Neural progenitor cell (in vitro differentiated cells): ENCODE data around the gene ARFGAP1. TPM values are rescaled to one million over a fixed set of nuclear protein-coding genes. Genes with fewer than 3 reads are reported as not detected.

Source experiments
- DNase-seq: peaks from one replicate; pipeline ENCODE4 v3.0.0-alpha.2; 2016; ENCODE audit warnings: low spot score
- H2AFZ ChIP-seq: fragments of 200-600 bp; sonication (generic); replicated peaks from 2 replicates; pipeline ENCODE4 v1.6.1; 2016; ENCODE audit warnings: antibody characterized with exemption
- H3F3A ChIP-seq: fragments of 200-600 bp; sonication (generic); 2 replicates; pipeline ENCODE4 v1.6.1; 2016; ENCODE audit warnings: antibody characterized with exemption, low read depth
- H3K27ac ChIP-seq: fragments of 200-600 bp; sonication (generic); 2 replicates; pipeline ENCODE4 v1.5.1; 2016; ENCODE audit warnings: mild to moderate bottlenecking
- H3K27me3 ChIP-seq: fragments of 200-600 bp; sonication (generic); 2 replicates; pipeline ENCODE4 v1.6.1; 2016; ENCODE audit warnings: mild to moderate bottlenecking, moderate library complexity
- H3K36me3 ChIP-seq: fragments of 200-600 bp; sonication (generic); 2 replicates; pipeline ENCODE4 v1.5.1; 2016
- H3K4me1 ChIP-seq: fragments of 200-600 bp; sonication (generic); 2 replicates; pipeline ENCODE4 v1.6.1; 2016; ENCODE audit warnings: mixed run types
- H3K4me2 ChIP-seq: fragments of 200-600 bp; sonication (generic); 2 replicates; pipeline ENCODE4 v1.6.1; 2016
- H3K4me3 ChIP-seq: fragments of 200-600 bp; sonication (generic); 2 replicates; pipeline ENCODE4 v1.5.1; 2016
- H3K79me2 ChIP-seq: fragments of 200-600 bp; sonication (generic); 2 replicates; pipeline ENCODE4 v1.6.1; 2016; ENCODE audit warnings: low read depth
- H3K9ac ChIP-seq: fragments of 200-600 bp; sonication (generic); 2 replicates; pipeline ENCODE4 v1.6.1; 2016
- H3K9me3 ChIP-seq: fragments of 200-600 bp; sonication (generic); 2 replicates; pipeline ENCODE4 v1.5.1; 2016; ENCODE audit warnings: low read depth
- H4K20me1 ChIP-seq: fragments of 200-600 bp; sonication (generic); 2 replicates; pipeline ENCODE4 v1.6.1; 2016; ENCODE audit warnings: low read depth
- H3K27ac Mint-ChIP-seq: 3 replicates; pipeline ENCODE4 v1.8.0; 2021; ENCODE audit warnings: mixed read lengths
- H3K27me3 Mint-ChIP-seq: 2 replicates; pipeline ENCODE4 v1.8.0; 2022; ENCODE audit warnings: low read depth, mild to moderate bottlenecking, inconsistent platforms, moderate library complexity, mixed read lengths; ENCODE audit not compliant: insufficient read depth
- H3K36me3 Mint-ChIP-seq: 3 replicates; pipeline ENCODE4 v1.8.0; 2021; ENCODE audit warnings: mixed read lengths
- H3K4me1 Mint-ChIP-seq: 3 replicates; pipeline ENCODE4 v1.8.0; 2021; ENCODE audit warnings: mixed read lengths
- H3K4me3 Mint-ChIP-seq: 3 replicates; pipeline ENCODE4 v1.8.0; 2021; ENCODE audit warnings: mild to moderate bottlenecking, moderate library complexity, mixed read lengths
- H3K9me3 Mint-ChIP-seq: 3 replicates; pipeline ENCODE4 v1.8.0; 2020; ENCODE audit warnings: mixed read lengths
- EZH2 ChIP-seq: fragments of 200-600 bp; sonication (generic); IDR thresholded peaks from 2 replicates; pipeline ENCODE4 v1.6.1; 2017; ENCODE audit warnings: antibody characterized with exemption, mild to moderate bottlenecking, moderate library complexity
- EZH2phosphoT487 ChIP-seq: fragments of 200-600 bp; sonication (generic); IDR thresholded peaks from 2 replicates; pipeline ENCODE4 v1.6.1; 2017; ENCODE audit warnings: antibody characterized with exemption
- total RNA-seq: library from RNA; depleted of rRNA; stranded (reverse); fragments of >200 nt; gene quantifications from 2 replicates; pipeline ENCODE4 v1.2.3, GENCODE V29; 2015; ENCODE audit warnings: low replicate concordance
- TF ChIP-seq, protein P1 (sequence below): fragments of 200-600 bp; sonication (generic); IDR thresholded peaks from 2 replicates; pipeline ENCODE4 v1.5.1; 2017; ENCODE audit warnings: antibody characterized with exemption, mild to moderate bottlenecking

ARFGAP1 gene
- total RNA-seq, 1 donor from 2014 or later: 43.7 TPM

DNA sequence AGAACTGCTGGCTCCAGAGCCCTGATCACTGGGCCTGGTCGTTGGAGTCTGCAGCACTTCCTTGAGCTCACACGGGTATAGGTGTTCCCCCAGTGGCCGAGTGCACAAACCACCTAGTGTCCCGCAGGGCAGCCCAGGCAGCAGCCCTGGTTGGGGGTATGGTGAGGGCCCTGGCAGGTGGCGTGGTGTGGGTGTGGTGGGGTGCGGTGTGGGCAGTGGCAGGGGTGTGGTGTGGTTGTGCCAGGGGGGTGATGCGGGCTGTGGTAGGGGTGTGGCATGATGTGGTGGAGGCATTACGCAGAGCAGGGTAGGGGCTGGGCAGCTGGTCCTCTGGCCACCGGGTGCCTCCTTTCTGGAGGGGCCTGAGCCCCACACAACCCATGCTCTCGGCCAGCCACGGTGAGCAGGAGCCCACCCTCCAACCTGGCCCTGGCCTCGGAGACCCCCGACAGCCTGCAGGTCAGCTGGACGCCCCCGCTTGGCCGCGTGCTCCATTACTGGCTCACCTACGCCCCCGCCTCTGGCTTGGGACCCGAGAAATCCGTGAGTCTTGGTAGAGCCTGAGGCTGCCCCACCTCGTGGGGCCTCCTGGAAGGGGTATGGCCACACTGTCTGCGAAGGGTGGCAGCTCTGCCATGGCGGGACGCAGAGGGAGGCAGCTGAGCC, 40.9 kb downstream of the ARFGAP1 start:
- no peak for TF ChIP-seq EZH2phosphoT487
- H3K27ac Mint-ChIP-seq: no peak overlapping the region
- DNase-seq: no peak
- H3K4me3 Mint-ChIP-seq: no peak overlapping the region
- peaks cover 18% of the 10 kb centered on the region for H3K4me1 Mint-ChIP-seq
- Histone ChIP-seq H3K36me3 (no peaks in the 10 kb centered on the region), H3K4me2 (no peak overlapping the region), H2AFZ (no peak overlapping the region), H3K4me1 (peaks cover 3% of the 10 kb centered on the region), H3K4me3 (no peak overlapping the region), H3K9me3 (no peaks in the 10 kb centered on the region), H3K79me2 (no peaks in the 10 kb centered on the region), H3K27ac (no peak overlapping the region), H3K27me3 (no peaks in the 10 kb centered on the region), H4K20me1 (peaks cover 4% of the 10 kb centered on the region), H3K9ac (no peak overlapping the region), H3F3A (no peaks in the 10 kb centered on the region)
- no peaks in the 10 kb centered on the region for H3K9me3 Mint-ChIP-seq
- no peaks in the 10 kb centered on the region for H3K36me3 Mint-ChIP-seq
- peaks cover 6% of the 10 kb centered on the region for H3K27me3 Mint-ChIP-seq

DNA sequence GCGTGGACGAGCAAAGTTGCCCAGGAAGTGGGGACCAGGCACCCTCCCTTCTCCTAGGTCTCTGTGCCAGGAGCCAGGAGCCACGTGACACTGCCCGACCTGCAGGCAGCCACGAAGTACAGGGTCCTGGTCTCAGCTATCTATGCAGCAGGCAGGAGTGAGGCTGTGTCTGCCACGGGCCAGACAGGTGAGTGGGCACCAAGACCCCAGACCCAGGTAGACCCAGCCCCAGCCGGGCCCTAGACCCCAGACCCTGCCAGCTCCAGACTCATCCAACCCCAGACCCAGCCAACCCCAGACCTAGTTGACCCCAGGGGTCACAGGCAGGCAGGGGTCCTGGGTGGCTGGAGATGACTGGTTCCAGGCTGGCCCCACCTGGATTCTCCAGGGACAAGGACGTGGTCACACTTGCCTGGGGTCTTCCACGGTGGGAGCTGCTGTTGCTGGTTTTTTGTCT, 41.4 kb downstream of the ARFGAP1 start:
- Mint-ChIP-seq H3K27me3 (peaks cover 6% of the 10 kb centered on the region), H3K4me3 (no peak overlapping the region), H3K27ac (no peak overlapping the region), H3K36me3 (no peaks in the 10 kb centered on the region), H3K4me1 (peaks cover 18% of the 10 kb centered on the region), H3K9me3 (no peaks in the 10 kb centered on the region)
- Histone ChIP-seq H3K79me2 (no peaks in the 10 kb centered on the region), H3K4me3 (no peak overlapping the region), H3K36me3 (no peaks in the 10 kb centered on the region), H3K27me3 (no peaks in the 10 kb centered on the region), H3K4me2 (no peak overlapping the region), H4K20me1 (peaks cover 4% of the 10 kb centered on the region), H3F3A (no peaks in the 10 kb centered on the region), H3K4me1 (peaks cover 3% of the 10 kb centered on the region), H3K9me3 (no peaks in the 10 kb centered on the region), H3K9ac (no peak overlapping the region), H2AFZ (no peak overlapping the region), H3K27ac (no peak overlapping the region)
- no peak for DNase-seq
- TF ChIP-seq EZH2phosphoT487: no peak
- TF ChIP-seq, protein P1, sequence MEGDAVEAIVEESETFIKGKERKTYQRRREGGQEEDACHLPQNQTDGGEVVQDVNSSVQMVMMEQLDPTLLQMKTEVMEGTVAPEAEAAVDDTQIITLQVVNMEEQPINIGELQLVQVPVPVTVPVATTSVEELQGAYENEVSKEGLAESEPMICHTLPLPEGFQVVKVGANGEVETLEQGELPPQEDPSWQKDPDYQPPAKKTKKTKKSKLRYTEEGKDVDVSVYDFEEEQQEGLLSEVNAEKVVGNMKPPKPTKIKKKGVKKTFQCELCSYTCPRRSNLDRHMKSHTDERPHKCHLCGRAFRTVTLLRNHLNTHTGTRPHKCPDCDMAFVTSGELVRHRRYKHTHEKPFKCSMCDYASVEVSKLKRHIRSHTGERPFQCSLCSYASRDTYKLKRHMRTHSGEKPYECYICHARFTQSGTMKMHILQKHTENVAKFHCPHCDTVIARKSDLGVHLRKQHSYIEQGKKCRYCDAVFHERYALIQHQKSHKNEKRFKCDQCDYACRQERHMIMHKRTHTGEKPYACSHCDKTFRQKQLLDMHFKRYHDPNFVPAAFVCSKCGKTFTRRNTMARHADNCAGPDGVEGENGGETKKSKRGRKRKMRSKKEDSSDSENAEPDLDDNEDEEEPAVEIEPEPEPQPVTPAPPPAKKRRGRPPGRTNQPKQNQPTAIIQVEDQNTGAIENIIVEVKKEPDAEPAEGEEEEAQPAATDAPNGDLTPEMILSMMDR: no peak
- TF ChIP-seq EZH2: no peak

DNA sequence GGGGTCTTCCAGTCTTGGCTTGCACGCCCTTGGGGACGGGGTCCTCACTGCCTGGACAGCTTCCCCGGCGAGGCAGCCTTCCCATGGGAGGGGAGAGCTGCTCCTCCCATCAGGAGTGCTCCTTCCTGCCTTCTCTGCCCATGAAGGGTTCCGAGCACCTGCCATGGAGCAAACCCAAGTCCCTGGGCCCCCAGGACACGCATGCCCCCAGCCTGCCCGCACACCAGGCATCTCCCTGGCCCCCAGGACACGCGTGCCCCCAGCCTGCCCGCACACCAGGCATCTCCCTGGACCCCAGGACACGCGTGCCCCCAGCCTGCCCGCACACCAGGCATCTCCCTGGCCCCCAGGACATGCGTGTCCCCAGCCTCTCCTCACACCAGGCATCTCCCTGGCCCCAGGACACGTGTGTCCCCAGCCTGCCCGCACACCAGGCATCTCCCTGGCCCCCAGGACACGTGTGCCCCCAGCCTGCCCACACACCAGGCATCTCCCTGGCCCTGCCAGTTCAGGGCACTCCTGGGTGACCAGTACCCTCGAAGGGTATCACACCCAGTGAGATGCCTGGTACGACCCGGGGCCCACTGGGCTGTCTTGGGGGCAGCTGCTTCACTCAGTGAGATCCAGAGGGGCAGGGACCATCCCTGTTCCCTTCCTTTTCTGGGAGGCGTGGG, 42.1 kb downstream of the ARFGAP1 start:
- H3K27ac Mint-ChIP-seq: no peak overlapping the region
- H4K20me1 ChIP-seq: peaks cover 3% of the 10 kb centered on the region
- H2AFZ ChIP-seq: no peak overlapping the region
- no peak overlapping the region for H3K27ac ChIP-seq
- no peaks in the 10 kb centered on the region for H3K9me3 Mint-ChIP-seq
- H3K4me2 ChIP-seq: no peak overlapping the region
- no peaks in the 10 kb centered on the region for H3K36me3 ChIP-seq
- H3F3A ChIP-seq: no peaks in the 10 kb centered on the region
- no peak overlapping the region for H3K9ac ChIP-seq
- no peak for TF ChIP-seq EZH2
- TF ChIP-seq EZH2phosphoT487: no peak
- TF ChIP-seq, protein P1: no peak
- peaks cover 6% of the 10 kb centered on the region for H3K27me3 Mint-ChIP-seq
- H3K4me1 ChIP-seq: peaks cover 1% of the 10 kb centered on the region
- no peaks in the 10 kb centered on the region for H3K9me3 ChIP-seq
- no peak overlapping the region for H3K4me3 ChIP-seq
- DNase-seq: no peak
- no peaks in the 10 kb centered on the region for H3K79me2 ChIP-seq
- H3K27me3 ChIP-seq: no peaks in the 10 kb centered on the region
- no peaks in the 10 kb centered on the region for H3K36me3 Mint-ChIP-seq
- no peak overlapping the region for H3K4me3 Mint-ChIP-seq
- peaks cover 16% of the 10 kb centered on the region for H3K4me1 Mint-ChIP-seq

DNA sequence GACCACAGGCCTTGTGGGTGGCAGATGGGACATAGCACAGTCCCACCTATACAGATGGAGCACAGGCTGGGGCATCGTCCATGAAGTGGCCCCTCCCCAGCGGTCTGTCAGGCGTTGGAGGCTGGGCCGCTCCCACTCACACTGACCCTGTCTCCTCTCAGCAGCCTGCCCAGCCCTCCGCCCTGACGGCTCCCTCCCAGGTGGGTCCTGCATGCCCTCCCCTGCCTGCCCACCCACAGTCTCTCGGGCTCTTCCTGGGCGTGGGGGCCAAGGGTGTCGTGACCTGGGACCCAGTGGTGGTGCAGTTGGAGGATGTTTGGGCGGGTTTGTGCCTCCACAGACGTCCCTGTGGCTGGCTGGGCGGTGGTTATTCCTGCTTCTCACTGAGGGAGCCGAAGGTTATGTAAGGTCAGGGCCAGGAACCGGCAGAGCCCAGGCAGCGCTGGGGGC, 42.7 kb downstream of the ARFGAP1 start:
- Histone ChIP-seq H2AFZ (no peak overlapping the region), H3K4me2 (no peak overlapping the region), H3K9me3 (no peaks in the 10 kb centered on the region), H3K9ac (no peak overlapping the region), H3K79me2 (no peaks in the 10 kb centered on the region), H3K4me1 (no peaks in the 10 kb centered on the region), H3F3A (no peaks in the 10 kb centered on the region), H3K27me3 (no peaks in the 10 kb centered on the region), H3K4me3 (no peak overlapping the region), H4K20me1 (no peaks in the 10 kb centered on the region), H3K36me3 (no peaks in the 10 kb centered on the region), H3K27ac (no peak overlapping the region)
- H3K9me3 Mint-ChIP-seq: no peaks in the 10 kb centered on the region
- no peaks in the 10 kb centered on the region for H3K36me3 Mint-ChIP-seq
- no peak for DNase-seq
- no peak overlapping the region for H3K4me3 Mint-ChIP-seq
- TF ChIP-seq, protein P1: no peak
- H3K27me3 Mint-ChIP-seq: peaks cover 6% of the 10 kb centered on the region
- peaks cover 15% of the 10 kb centered on the region for H3K4me1 Mint-ChIP-seq
- peak overlapping the region; percentile 42 for H3K27ac Mint-ChIP-seq
